Right atrium auricular region (tissue), 2 donors: ENCODE measurements around the gene ARGFX. TPM values are rescaled to one million over a fixed set of nuclear protein-coding genes. Genes with fewer than 3 reads are reported as not detected.

Experiments
- DNase-seq: peaks from one replicate; pipeline ENCODE4 v3.0.0-alpha.2; 2019; ENCODE audit warnings: low spot score
- H3K27ac ChIP-seq, 2 donors: fragments of 200-600 bp; sonication (generic); 1 replicate in 1 of 2; 2 replicates in 1 of 2; pipeline ENCODE4 v1.5.1; 2016 to 2019
- H3K27me3 ChIP-seq, 2 donors: fragments of 200-600 bp; sonication (generic); one replicate each; pipeline versions ENCODE4 v1.5.1 to v1.6.0; 2017 to 2019
- H3K36me3 ChIP-seq: fragments of 200-600 bp; sonication (generic); one replicate; pipeline ENCODE4 v1.5.1; 2016
- H3K4me1 ChIP-seq, 2 donors: fragments of 200-600 bp; sonication (generic); one replicate each; pipeline versions ENCODE4 v1.5.1 to v1.6.0; 2017 to 2019
- H3K4me3 ChIP-seq, 2 donors: fragments of 200-600 bp; sonication (generic); 1 replicate in 1 of 2; 2 replicates in 1 of 2; pipeline ENCODE4 v1.5.1; 2017 to 2019; ENCODE audit warnings: mild to moderate bottlenecking in 1 of 2, moderate library complexity in 1 of 2
- H3K9me3 ChIP-seq, 2 donors: fragments of 200-600 bp; sonication (generic); one replicate each; pipeline ENCODE4 v1.5.1; 2019
- CTCF ChIP-seq, 2 donors: fragments of 200-600 bp; sonication (generic); IDR thresholded peaks; one replicate each; pipeline ENCODE4 v1.5.1; 2019; ENCODE audit warnings: antibody characterized with exemption in 2 of 2
- total RNA-seq, 2 donors: library from RNA; depleted of rRNA; stranded (reverse); fragments of >200 nt; gene quantifications; one replicate each; pipeline ENCODE4 v1.1.0, GENCODE V29; 2016

Gene ARGFX
- not detected for total RNA-seq

GRCh38 chr3:121567649-121568048 is at the start of gene ARGFX:
TSS of gene ARGFX (plus strand) at chr3:121567949. CDS start at chr3:121570714, 2,765 bp downstream.
- H3K27me3 ChIP-seq = no peaks in the 10 kb centered on the region
- DNase-seq = no peak
- TF ChIP-seq CTCF (IDR thresholded peaks at IDR 0.05) = no peak
- no peak within 1 kb of the TSS for H3K4me3 ChIP-seq
- H3K36me3 ChIP-seq = no peaks in the 10 kb centered on the region
- no peaks in the 10 kb centered on the region for H3K9me3 ChIP-seq
- H3K27ac ChIP-seq = no peak within 1 kb of the TSS
- H3K4me1 ChIP-seq = no peaks in the 10 kb centered on the region

- TF ChIP-seq CTCF (IDR thresholded peaks at IDR 0.05) = no peak
Measured at GRCh38 chr3:121517953-121518655, 49.6 kb upstream of the ARGFX start.

DNA sequence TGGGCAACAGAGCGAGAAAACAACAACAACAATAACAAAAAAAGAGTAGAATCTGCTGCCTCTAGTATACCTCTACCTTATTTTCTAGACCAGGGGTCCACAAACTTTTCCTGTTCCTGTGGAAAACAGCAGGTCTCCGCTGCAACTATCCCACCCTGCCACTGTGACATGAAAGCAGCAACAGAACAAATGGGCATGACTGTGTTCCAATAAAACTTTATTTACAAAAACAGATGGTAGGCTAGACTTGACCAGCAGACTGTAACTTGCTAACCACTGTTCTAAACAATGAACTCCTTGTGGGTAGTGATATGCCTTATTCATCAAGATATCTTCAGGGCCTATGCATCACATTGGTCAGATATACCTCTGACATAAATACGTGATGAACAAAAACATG is 47.2 kb upstream of the ARGFX start:
- no peak overlapping the region for H3K4me3 ChIP-seq

More at GRCh38 chr3:121517953-121518655, 49.6 kb upstream of the ARGFX start:
- Histone ChIP-seq H3K9me3 (peaks cover 0 to 9% of the 10 kb centered on the region in 2 donors), H3K36me3 (no peaks in the 10 kb centered on the region), H3K27me3 (no peaks in the 10 kb centered on the region), H3K27ac (no peak overlapping the region), H3K4me1 (no peaks in the 10 kb centered on the region), H3K4me3 (no peak overlapping the region)
- DNase-seq = no peak

GRCh38 chr3:121529308-121529707 is 38.4 kb upstream of the ARGFX start:
- no peaks in the 10 kb centered on the region for H3K9me3 ChIP-seq
- TF ChIP-seq CTCF (IDR thresholded peaks at IDR 0.05) = peak in 1 of 2 donors; percentile 37
- no peak overlapping the region for H3K27ac ChIP-seq
- H3K27me3 ChIP-seq = no peaks in the 10 kb centered on the region
- no peaks in the 10 kb centered on the region for H3K36me3 ChIP-seq
- H3K4me1 ChIP-seq = no peaks in the 10 kb centered on the region
- no peak for DNase-seq
- H3K4me3 ChIP-seq = no peak overlapping the region

More for the DNA sequence above, 47.2 kb upstream of the ARGFX start:
- no peak overlapping the region for H3K27ac ChIP-seq
- no peak for DNase-seq
- H3K4me1 ChIP-seq = no peaks in the 10 kb centered on the region
- H3K27me3 ChIP-seq = no peaks in the 10 kb centered on the region
- no peaks in the 10 kb centered on the region for H3K36me3 ChIP-seq
- no peak for TF ChIP-seq CTCF (IDR thresholded peaks at IDR 0.05)
- H3K9me3 ChIP-seq = peaks cover 0 to 6% of the 10 kb centered on the region in 2 donors

DNA sequence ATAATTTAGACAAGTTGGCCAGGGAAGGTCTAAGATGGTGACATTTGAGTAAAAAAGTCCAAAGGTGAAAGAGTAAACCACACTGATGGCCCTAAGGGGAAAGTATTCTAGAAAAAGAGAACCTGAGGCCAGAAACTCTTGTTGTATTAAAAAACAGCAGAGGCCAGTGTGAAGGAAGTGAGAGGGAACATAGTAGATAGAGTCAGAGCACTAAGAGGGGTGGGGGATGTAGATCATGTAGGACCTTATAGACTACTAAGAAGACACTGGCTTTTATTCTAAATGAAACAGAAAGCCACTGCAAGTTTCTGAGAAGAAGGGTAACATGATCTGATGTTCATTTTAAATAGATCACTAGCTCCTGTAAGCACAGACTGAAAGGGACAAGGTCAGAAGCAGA is 36.5 kb upstream of the ARGFX start:
- no peak for TF ChIP-seq CTCF (IDR thresholded peaks at IDR 0.05)
- H3K36me3 ChIP-seq = no peaks in the 10 kb centered on the region
- H3K4me1 ChIP-seq = no peaks in the 10 kb centered on the region
- no peak overlapping the region for H3K27ac ChIP-seq
- no peaks in the 10 kb centered on the region for H3K27me3 ChIP-seq
- no peaks in the 10 kb centered on the region for H3K9me3 ChIP-seq
- H3K4me3 ChIP-seq = no peak overlapping the region
- no peak for DNase-seq

DNA sequence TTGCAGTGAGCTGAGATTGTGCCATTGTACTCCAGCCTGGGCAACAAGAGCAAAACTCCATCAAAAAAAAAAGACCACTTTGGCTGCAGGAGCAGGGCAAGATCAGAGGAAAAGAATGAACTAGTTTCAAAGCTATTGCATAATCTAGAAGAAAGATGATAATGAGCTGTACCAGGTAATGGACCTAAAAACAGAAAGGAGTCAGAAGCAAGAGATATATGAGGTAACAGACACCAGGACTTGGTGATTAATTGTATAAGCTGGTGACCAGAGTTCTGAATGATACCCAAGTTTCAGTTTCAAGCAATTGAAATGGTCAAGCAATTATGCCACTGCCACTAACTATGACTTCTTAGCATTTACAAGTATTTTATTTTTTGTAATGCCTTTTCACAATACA is 24.8 kb upstream of the ARGFX start:
- Histone ChIP-seq H3K4me3 (no peak overlapping the region), H3K27me3 (no peaks in the 10 kb centered on the region), H3K36me3 (no peaks in the 10 kb centered on the region), H3K9me3 (no peaks in the 10 kb centered on the region), H3K27ac (no peak overlapping the region), H3K4me1 (peaks cover 0 to 8% of the 10 kb centered on the region in 2 donors)
- no peak for DNase-seq
- TF ChIP-seq CTCF (IDR thresholded peaks at IDR 0.05) = no peak
